CD4-positive, alpha-beta T cell treated with Interleukin-17A for 4 hours (primary cell): ENCODE measurements around the gene TMEM158.

Experiments
- DNase-seq: peaks from one replicate; pipeline ENCODE4 v3.0.0-alpha.2; 2020; ENCODE audit warnings: mixed read lengths

Gene TMEM158

DNA sequence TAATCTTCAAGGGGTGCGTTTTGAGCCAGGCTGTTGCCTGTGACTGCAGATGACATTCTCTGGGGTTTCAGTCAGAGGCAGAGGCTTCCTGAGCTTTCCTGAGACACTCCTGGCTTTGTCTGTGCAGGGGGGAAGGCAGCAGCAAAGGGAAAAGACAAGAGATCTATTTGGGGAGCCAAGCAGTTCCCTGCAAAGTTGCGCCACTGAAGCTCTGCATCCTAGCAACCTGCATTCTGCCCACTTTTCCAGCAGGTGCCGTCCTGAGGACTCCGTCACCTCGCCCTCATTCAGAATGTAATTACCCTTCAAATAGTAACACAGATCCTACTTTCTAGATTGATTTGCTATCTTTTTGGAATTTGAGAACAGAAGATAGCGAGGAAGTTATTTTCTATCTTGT, 1.9 kb upstream of the TMEM158 start:
- no peak for DNase-seq

DNA sequence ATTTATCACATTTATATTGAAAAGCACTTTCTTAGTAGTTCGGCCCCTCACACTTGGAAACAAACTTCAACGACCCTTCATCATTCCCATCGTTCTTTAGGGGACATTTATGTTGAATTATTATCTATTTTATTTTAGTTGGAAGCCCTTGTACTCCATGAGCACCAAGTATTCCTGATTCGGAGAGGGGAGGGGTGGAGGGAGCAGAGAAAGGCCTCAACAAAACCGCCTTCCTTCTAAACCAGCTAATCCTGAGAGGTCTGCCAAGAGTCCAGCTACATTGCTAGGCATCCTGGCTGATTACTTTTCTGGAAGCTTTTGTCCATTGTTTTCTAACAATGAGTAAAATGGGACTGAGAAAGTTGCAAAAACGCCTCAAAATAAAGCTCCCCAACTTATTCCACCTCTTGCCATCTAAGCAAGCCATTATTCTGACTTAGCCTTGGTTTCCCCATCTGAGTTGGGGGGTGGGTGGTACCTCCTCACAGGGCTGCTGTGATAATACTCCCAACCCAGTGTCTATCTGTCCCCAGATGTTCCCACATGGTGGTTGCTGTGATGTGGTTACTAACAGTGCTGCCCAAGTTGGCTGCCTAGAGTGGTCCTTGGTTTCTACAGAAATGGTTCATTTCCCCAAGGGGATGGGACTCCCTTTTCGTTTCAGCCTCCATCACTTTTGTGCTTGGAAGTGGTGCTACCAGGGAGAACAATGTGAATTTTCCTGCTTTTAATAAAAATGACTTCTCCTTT, 1.2 kb upstream of the TMEM158 start:
- DNase-seq, result no peak

DNA sequence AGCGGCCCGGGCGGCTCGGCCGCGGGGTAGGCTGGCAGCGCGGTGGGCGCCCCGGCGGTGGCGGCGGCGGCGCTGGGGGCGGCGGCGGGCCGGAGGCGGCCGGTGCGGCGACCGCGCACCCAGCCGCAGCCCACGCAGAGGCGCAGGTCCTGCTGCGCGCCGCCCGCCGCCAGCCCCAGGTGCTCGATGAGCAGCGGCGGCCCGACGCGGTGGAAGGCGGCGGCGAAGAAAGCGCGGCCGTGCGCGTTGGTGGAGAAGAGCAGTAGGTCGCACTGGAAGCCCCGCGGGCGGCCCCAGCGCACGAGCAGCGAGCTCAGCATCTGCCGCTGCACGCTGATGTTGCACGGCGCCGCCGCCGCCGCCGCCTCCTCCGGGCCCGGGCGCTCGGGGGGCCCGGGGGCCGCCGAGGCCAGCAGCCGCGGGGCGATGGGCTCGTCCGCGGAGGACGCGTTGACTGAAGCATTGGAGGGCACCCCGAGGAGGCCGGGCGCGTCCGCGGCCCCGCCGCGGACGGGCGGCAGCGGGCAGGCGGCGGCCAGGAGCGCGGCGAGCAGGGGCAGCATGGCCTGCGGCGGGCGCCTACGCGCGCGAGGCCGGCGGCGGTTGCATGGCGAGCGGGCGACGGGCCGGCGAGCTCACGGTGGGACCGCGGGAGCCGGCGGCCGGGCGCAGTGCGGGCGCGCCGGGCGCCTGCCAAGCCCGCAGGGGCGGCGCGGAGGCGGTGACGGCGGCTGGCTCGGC, 452 bp downstream of the TMEM158 start:
- peak; percentile 56 for DNase-seq

DNA sequence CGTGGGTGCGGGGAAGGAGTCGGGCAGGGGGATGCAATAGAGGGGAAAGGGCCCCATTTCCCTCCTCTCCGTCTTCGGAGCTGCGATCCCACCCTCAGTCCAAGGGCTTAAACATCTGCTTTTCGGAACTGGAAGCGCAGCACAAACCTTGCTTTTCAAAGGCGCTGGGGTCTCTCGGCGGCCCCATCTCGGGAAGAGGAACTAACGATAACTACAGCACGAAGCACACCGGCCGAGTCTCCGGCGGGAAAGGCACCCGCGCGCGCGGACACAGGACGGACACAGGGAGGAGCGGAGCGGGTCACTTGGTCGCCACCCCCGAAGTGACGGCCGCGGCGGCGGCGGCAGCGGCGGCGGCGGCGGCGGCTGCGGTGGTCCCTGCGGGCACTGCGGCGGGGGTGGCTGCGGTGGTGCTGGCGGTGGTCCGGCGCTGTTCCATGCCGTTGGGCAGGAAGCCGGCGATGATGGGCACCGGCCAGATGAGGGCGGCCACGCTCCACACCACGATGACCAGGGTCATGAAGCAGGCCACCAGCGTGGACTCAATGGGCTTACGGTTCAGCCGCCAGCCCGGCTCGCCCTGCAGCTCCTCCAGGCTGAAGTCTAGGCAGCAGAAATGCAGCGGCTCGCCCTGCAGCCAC, 1.1 kb downstream of the TMEM158 start:
- peak; percentile 16 for DNase-seq

DNA sequence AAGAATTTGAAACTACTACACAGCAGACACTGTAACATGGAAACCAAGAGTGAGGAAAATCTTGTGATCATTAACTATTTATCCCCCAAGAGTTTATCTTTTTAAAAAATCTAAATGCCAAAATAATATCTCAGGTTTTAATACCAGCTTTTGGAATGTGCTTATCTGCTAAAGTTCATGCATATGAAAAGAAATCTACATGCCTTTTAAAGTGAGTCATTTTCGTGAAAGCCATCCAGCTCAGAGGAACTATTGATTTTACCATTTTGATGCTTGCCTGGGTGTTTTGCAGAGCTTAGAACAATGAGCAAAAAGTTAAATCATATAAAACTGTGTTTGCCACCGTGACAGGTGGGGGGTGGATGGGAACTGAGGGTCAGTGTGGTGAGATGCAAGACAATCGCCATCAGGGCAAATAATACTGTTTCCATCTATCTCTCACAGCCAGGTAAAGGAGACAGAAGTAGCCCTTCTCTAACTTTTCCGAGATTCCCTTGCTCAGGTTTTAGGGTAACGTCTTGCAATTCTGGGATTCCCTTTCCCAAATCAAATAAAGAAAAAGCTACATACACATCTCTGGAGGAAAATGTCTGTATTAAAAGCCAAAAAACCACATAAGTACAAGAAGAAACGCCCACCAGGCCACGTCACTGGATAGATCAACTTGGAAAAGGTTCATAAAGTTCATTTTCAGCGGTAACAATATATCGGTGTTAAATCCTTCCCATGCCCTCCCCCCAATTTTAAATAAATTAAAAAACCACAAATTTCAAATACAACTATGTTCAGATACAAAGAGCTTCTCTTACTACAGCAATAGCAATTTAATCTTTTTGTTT, 2.0 kb downstream of the TMEM158 start:
- peak; percentile 20 for DNase-seq

DNA sequence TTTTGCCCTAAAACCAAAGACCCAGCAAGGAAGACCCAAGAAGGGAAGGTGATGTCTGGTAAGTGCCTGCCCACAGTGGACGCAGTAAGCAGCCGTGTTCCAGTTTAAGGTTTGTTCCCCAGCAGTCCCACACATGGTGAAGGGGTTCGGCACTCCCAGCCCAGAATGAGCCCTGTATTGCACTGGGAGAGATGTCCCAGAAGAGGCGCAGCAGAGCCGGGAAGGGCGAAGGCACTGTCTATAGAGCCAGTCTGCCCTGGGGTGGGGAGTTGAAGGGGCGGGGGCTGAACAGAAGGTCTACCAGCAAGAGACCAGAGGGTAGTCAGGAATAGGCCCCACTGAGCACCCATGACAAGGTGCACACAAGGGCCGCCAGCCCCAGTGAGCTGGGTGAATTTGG, 6.4 kb downstream of the TMEM158 start:
- no peak for DNase-seq

DNA sequence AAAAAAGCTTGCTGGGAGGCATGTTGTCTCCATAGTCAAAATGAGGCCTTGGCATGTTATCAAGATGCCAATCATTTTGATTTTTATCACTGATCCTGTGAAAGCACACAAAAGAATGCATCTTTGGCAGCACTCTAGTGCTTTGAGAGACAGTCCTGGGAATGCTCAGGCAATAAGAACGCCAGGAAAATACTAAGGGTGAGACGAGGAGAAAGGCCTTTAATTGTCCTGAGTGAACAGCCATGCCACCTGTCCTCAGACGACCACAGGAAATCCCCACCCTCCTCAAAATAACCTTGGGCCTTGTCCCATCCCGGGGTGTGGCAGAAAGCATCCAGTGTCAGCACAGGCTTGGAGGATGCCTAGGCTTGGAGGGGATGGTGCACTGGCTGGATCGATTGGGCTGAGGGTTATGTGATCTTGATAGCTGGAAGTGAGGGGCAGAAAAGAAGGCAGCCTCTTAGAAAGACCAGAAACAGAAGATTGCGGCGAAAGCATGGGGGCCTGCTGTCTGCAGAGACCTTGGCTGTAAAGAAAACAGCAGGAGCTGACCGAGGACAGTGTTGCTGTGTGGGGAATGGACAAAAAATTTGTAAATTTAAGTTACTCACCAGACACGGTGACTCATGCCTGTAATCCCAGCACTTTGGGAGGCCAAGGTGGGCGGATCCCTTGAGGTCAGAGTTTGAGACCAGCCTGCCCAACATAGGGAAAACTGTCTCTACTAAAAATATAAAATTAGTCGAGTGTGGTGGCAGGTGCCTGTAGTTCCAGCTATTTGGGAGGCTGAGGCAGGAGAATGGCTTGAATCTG, 7.3 kb downstream of the TMEM158 start:
- DNase-seq, result no peak

DNA sequence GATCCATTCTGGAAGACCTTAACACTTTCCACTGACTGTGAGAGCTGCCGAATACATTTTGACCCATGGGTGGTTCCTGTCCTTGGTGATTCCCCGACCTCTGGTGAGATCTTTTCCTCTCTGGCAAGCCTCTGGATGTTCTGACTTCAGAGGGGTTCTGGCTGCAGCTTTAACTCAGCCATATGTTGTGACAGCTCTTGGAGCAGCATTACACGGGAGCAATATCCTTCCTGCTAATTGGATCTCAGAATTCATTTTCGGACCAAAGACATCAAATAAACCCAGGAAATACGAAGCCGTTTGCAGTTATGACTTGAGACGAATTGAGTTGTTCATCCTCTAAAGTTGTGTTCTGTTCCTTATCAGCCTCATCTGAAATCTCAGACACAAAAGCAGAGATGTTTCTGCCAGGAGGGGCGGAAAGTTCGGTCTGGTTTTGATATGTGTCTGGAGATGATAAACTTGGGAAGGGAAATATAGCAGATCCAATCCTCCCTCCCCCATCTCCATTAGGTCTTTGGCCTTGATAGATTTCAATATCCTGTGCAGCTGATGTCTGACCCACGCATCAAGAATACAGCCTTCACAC, 10.0 kb downstream of the TMEM158 start:
- no peak for DNase-seq

DNA sequence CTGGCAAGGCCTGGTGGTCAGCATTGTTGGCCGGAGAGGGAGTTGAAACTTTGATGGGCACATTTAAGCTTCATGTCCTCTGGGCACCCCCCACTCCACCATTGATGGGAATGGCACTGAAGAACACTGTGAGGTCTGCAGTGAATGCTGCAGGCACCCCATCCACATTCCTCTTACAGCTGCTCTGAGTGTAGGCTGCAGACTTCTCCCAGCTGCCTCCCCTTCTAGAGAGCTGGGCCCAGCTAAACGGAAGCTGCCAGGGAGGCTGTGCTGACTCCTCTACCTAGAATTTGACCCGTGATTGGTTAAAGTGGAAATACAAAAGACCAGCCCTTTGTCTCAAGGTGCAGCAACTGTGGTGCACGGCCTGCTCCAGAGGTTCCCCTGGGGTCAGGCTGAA, 10.6 kb downstream of the TMEM158 start:
- no peak for DNase-seq

DNA sequence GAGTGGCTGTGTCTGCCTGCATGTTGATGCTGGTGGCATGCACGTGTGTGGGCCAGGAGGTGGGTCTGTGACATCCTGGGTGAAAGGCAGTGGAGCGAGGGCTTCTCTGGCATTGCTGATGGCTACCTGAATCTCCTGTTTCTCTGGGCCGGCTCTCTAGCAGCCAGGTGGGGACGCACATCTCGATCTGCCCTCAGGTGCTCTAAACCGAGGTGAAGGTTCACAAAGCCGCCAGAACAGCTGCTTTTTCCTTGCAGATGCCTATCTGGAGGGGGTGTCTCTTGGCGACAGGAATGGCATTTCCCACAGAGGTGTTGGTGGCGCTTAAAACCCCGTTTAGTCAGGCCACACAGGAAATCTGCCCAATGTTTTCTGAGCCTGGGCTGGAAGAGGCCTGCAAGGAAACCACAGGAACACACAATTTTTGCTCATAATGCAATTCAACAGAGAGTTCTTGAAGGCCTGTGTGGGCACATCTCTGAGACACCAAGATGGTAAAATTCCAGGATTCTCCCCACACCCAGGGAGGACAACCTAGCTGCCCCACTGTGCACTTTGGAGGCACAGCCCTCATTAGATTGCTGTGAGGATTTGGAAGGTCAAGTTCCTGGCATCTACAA, 11.9 kb downstream of the TMEM158 start:
- DNase-seq, result no peak

DNA sequence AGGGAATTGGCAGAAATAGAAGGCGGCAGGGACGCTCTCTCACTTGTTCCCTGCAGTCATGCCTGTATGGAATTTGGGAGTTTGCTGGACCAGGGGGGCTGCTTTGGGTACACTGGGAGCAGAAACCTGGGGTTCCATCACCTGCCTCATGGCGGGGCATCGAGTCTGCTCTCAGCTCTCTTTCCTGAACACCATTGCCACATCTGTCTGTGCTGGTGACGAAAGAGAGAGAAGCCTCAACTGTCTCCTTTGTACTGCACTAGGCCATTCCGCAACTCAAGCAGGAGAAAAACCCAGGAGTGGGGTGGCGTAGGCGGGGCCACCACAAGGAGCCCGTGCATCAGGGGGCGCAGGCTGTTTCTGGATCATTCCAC, 14.0 kb downstream of the TMEM158 start:
- DNase-seq, result no peak

DNA sequence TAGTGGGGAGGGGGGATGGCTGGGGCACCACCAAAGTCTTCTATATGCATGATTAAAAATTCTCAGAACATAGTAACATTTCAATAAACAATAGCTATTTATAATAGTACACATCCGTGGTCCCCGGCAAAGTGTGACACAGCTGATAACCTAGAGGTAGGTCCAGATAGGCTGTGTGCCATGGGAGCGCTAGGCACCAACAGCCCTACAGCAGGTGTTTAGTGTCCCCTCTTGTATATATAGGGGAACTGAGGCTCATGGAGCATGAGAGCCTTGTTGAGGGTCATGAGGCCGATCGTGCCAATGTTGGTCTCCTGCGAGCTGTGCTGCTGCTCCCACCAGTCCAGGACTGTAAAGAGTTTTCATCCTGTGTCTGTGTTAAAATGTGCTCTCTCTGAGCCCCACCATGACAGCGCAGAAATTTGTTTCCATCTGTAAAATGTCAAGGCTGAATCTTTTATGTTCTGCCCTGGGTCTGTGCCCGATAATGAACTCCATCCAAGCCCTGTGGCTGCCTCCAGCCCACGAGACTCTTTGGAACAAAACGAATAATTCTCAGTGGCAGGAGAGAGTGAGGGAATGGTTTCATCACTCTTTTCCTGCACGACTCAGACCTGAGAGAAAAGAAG, 14.5 kb downstream of the TMEM158 start:
- DNase-seq, result no peak

DNA sequence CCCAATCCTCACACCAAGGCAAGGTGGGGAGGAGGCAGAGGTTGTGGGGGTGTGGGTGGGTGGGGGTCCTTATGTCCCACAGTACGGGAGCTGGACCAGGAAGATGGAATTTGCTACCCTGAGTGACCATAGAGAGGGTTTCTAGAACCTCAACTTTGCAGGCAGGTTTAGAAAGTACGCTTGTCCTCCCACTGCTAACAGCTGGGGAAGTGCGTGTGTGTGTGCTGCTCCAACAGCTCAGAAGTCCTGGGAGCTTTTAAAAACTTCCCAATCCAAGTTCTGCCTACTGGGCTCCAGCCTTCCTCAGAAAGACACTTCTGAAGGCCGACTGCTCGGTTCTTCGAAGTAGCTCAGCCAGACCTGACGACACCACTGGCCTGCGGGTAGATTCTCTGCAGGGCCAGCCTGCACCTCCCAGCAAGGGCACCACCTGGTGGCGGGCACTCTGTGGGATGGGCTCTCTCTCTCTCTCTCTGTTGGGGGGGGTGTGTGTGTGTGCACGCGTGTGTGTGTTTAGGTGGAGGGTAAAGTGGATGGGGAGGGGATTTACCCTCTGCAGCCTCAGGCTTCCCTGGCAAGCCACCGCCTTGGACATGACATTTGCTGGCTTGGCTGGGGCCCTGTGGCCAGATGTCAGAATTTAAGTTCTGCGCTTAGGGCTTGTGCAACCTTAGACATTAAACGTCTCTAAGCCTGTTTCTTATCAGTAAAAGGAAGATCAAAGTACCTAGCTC, 15.6 kb downstream of the TMEM158 start:
- peak; percentile 90 for DNase-seq

DNA sequence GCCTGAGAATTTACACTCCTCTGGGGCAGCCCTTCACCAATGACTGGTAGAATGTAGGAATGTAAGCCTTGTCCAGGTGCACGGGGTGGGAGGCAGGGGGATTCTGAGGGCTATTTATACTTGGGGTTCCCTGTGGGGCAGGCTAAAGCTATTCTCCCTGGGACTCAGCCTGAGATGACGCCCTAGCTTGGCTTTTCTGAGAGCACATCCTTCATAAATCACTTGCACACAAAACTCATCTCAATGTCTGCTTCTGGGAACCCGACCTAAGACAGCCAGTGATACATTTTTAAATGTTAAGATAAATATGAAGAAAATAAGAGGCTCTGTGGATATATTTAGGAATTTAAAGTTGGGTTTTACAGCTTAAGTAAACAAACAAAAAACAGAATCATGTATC, 16.6 kb downstream of the TMEM158 start:
- DNase-seq, result no peak

DNA sequence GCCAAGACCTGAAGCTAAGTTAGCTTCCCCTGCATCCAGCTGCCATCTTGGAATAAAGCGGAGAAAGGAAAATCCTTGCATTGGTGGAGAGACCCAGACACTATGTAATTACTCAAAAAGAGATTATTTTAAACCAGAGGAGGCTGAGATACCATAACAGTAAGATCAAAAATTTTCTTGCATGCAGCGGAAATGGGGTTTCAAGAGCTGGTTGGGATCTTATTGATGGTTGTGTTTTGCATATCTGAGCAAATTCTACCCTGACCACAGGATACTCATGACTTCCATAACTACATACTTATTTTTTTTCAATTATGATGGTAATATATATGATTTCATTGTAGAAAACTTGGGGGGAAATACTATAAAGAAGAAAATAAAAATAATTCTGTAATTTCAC, 17.5 kb downstream of the TMEM158 start:
- no peak for DNase-seq

DNA sequence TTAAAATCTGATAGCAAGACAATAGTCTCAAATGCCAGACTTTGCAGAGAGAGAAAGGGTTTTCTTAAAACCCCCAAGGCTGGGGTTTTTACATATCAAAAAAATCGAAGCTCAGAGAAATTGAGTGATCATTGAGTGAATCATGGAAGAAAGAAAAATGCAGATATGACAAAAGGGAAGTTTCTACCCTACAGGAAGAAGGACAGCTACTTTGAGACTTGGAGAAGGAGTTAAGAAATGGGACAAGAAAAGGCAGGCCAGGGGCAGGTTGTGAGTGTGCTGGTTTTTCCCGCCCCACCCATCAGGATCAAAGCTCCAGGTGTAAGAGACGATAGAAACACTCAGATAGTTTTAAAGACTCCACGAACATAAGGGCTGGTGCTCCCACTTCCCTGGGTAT, 18.6 kb downstream of the TMEM158 start:
- DNase-seq, result no peak

DNA sequence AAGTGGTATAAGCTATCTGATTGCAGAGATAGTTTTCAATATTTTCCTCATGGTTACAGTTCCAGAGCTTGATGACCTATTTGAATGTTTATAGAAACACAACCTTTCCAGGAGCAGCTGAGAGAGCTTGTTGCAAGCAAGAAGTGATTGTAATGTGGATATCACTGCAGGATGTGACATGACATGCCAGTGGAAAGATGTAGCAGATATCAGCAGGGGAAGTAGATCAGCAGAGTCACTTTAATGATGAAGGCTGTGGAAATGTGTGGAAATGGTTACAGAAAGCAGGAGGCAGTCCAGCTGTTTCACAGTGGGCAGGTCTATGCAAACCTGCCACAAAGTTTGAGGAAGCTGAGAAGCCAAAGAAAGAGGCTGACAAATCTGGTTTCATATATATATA, 21.0 kb downstream of the TMEM158 start:
- no peak for DNase-seq

DNA sequence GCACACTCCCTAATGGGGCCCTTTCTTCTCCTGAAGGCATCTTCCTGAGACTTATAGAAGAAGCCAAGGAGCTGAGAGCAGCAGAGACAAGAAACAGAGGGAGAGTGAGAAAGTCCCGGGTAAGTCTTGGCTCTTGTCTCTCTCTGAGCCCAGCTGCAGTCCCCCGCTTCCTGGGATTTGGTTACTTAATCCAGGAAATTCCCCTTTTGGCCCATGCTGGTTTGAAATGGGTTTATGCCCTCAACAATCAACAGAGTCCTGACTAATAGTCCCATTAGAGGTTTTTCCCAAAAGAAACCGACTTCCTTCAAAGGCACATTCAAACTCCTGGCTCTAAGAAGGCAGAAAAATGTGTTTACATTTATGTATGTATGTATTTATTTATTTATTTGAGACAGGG, 22.0 kb downstream of the TMEM158 start:
- DNase-seq, result no peak

DNA sequence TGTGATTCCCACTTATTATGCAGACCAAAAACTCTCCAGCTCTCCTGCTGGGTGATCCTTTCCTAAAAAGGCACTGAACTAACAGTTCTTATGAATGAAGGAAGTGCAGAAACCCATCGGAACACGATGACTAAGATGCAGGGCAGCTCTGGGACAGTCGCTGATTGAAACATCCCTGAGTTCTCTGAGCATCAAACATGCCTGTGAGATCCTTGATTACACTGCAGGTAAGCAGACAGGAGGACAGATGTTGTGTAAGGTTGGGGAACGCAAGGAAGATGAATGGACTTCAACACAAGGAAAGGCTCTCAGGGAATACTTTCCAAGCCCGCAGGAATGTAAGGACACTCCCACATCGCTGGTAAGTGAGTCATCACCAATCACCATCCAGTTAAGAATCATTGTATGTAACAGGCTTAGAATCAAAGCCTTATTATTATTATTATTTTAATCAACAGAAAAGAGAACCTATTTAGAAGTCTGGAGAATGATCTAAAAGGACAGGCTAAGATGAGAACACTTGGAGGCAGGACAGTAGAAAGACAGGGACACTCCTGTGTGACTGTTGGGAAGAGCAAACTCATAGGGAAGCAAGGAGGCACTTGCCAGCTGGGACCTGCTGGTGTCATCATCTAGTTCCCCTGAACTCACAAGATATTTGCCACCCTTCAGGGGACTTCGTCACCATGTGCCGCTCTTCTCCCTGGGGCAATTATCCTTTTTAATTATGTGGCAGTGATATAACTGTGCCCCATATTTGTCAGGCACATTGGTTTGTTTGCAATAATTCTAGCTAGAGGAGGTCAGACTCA, 26.0 kb downstream of the TMEM158 start:
- no peak for DNase-seq
